NCI-H2107 treated with DMSO at 0.1 percent for 48 hours (cell line): ENCODE results near the gene RAB40B.
"Not testable (repeated sequence)": the region's sequence is repeated elsewhere in the genome, so short reads cannot be mapped to it uniquely, and the experiment has no call there.

ENCODE experiments used
- DNase-seq: peaks from one replicate; lab custom pipeline; 2025; ENCODE audit not compliant: unreplicated experiment; lab: John Stamatoyannopoulos, UW

Gene RAB40B

DNA sequence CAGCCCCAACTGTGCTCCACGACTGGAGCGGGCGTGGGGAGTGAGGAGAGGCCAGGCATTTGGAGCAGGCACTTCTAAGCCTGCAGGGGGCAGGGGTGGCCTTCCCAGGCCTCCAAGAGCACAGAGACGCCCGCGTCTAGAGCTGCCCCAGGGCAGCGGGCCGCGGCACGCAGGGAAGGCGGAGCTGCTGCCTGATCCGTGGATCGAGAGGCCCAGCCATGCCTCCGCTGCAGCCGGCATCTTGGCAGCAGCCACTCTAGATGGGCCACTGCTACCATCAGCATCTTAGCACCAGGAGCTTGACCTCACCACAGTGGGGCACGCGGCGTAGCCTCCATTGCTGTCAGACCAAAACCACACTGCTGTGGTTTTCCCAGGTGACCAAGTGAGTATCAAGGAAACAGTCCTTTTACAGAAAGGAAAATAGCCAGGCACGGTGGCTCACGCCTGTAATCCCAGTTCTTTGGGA, 29.8 kb downstream of the RAB40B start:
- DNase-seq: no peak

DNA sequence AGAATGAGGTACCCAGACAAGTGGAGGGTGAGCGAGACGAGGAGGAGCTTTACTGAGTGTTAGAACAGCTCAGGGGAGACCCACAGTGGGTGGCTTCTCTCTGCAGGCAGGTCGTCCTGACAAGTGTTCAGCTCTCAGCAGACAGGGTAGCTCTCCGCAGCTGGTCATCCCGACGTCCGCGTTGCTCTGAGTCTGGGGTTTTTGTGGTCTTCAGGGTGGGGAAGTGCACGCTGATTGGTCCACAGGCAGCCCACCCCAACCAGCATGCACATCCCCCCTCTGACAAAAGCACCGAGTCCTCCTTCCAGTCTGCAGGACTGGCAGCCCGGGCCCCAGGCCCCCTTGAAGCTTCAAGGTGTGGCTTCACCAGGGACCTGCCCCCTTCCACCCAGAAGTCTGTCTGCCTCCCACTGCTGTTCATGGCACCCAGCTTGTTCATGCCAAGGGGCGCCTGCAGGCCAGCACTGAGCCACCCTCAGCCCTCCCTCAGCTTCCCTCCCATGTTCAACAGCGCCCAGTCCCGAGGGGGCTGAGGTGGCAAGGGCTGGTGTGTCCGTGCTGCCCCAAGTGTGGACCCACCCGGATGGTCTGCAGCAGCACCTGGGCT, 30.4 kb downstream of the RAB40B start:
- no peak for DNase-seq

DNA sequence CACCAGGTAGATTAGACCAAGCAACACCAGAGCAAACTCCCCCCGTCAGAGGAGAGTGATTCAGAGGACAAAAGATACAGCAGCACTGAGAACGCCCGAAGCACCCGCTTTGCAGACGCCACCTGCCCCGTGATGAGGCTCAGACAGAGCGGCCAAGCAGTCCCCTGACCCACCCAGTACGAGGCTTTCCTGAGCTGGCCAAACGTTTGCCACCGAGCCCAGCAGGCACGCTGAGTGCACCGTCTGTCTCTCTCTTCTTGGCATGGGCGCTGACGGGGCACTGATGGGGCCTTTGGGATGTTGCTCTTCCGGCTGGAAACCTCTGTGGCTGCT, 30.9 kb downstream of the RAB40B start:
- DNase-seq: no peak

DNA sequence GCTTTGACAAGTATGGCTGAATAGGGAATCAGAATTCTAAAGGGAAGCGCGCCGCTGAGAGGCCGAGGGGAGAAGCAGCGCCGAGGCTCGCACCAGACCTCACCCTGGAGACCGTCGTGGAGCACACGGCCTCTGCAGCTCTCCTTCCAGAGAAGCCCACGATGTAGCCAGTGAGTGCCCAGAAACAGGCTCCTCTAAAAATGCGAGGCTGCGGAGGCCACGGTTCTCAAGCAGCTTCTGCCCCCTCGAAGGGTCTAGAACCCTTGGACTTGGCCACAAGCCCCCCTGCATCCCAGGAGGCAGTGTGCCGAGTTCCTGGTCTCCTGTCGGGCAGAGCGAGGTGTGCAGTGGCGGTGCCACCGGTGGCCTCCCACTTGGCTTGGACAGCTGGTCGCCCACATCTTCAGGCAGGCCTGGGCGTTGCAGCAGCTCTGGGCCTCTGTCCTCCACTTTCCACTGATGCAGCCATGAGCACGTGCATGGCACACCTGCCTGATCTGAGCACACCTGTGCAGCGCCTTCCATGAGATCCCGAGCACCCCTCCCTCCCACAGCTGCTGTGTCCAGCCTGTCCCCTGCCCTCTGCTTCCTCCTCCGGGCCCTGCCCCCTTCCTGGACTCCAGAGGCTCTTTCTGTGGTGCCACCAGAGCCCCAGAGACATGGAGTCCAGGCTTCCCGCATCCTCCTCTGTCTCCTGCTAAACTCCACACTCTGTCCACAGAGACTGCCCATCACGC, 31.4 kb downstream of the RAB40B start:
- DNase-seq: no peak

DNA sequence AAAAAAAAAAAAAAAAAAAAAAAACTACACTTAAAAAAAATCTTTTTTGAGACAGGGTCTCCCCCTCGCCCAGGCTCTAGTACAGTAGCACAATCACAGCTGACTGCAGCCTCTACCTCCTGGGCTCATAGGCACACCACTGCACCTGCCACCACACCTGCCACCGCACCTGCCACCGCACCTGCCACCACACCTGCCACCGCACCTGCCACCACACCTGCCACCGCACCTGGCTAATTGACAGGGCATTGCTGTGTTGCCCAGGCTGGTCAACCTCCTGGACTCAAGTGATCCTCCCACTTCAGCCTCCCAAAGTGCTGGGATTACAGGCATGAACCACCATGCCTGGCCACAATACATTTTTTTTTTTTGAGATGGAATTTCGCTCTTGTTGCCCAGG, 32.6 kb downstream of the RAB40B start:
- no peak for DNase-seq

DNA sequence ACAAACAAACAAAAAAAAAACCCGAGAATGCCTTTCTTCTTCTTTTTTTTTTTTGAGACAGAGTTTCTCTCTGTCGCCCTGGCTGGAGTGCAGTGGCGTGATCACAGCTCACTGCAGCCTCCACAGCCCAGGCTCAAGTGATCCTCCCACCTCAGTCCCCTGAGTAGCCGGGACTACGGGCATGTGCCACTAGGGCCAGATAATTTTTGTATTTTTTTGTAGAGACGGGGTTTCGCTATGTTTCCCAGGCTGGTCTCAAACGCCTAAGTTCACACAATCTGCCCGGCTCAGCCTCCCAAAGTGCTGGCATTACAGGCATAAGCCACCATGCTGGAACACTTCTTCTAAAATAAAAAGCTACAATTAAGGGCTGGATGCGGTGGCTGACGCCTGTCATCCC, 33.3 kb downstream of the RAB40B start:
- DNase-seq: no peak

DNA sequence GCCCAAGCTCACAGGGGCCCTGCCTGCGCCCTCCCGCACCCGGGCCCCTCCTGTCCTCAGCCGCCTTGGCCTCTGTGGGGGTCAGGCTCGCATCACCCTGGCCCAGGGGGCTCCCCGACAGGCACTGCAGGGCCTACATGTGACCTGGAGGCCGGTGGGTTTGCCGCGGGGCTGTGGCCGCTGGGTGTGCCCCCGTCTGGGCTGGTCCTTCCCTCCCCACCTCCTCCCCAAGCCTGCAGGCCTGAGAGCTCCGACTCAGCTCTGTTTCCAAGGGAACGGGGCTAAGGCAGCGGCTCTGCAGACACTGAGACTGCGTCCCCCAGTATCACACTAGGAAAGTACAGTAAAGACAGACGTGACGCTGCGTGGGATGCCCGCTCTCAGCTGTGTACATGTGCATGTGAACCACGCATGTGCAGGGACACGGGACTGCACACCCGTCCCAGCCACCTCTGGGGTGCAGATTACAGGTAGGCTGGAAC, 33.8 kb downstream of the RAB40B start:
- no peak for DNase-seq

DNA sequence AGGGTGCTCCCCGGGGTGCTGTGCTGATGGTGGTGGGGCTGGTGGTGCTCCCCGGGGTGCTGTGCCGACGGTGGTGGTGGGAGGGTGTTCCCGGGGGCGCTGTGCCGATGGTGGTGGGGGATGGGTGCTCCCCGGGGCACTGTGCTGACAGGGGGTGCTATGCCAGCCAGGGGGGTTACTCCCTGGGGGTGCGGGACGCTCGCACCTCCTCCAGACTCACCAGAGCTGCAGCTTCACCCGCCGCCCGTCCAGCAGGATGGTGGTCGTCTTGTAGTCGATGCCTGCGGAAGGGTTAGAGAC, 34.3 kb downstream of the RAB40B start:
- no peak for DNase-seq

DNA sequence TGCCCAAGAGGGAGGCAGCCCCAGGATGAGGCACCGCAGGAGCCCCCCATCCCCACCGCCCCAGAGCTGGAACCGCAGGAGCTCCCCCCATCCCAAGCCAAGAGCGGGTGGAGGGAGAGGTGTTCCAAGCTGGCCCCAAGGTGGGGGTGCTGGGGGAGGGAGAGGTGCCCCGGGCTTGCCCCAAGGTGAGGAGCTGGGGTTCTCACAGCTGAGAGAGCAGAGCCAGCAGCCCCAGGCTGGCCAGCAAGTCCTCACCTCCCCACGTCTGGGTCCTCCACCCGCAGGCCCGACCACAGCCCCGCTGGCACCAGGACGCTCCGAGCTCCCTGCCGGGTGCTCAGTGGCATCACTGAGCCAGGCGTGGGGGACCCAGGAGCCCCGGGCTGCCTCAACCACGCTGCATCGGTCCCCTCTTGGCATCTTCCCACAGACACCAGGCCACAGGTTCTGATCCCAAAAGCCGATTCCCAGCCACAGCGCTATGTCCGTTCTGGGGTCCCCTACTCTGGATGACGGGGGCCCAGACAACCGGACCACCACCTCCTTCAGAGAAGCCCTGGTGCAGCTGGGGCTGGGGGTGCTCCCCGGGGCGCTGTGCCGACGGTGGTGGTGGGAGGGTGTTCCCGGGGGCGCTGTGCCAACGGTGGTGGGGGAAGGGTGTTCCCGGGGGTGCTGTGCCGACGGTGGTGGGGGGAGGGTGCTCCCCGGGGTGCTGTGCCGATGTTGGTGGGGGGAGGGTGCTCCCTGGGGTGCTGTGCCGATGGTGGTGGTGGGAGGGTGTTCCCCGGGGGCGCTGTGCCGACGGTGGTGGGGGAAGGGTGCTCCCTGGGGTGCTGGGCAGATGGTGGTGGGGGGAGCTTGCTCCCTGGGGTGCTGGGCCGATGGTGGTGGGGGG, 34.9 kb downstream of the RAB40B start:
- no peak for DNase-seq

DNA sequence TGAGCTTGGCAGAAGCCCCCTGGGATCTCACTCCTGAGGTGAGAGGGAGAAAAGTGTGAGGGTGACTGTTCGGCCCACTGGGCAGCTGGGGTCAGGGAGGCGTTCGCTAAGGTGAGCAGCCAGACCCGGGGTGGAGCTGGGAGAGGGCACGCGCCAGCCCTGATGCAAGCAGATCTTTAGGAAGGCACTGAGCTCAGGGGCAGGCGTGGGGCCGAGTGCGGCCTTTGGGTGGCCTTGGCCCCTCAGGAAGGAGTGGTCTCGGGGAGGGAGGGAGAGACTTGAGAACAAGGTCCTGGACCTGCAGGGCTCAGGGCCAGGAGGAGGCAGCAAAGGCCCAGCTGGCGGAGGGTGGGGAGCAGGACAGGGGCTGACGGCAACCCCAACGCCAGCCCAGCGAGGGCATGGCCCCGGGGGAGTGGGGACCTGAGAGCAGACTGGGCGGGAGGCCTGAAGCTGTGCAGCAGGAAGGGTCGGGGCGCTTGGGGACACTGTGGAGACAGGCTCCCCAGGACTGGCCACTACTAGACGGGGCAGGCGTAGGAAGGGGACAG, 35.7 kb downstream of the RAB40B start:
- DNase-seq: no peak

DNA sequence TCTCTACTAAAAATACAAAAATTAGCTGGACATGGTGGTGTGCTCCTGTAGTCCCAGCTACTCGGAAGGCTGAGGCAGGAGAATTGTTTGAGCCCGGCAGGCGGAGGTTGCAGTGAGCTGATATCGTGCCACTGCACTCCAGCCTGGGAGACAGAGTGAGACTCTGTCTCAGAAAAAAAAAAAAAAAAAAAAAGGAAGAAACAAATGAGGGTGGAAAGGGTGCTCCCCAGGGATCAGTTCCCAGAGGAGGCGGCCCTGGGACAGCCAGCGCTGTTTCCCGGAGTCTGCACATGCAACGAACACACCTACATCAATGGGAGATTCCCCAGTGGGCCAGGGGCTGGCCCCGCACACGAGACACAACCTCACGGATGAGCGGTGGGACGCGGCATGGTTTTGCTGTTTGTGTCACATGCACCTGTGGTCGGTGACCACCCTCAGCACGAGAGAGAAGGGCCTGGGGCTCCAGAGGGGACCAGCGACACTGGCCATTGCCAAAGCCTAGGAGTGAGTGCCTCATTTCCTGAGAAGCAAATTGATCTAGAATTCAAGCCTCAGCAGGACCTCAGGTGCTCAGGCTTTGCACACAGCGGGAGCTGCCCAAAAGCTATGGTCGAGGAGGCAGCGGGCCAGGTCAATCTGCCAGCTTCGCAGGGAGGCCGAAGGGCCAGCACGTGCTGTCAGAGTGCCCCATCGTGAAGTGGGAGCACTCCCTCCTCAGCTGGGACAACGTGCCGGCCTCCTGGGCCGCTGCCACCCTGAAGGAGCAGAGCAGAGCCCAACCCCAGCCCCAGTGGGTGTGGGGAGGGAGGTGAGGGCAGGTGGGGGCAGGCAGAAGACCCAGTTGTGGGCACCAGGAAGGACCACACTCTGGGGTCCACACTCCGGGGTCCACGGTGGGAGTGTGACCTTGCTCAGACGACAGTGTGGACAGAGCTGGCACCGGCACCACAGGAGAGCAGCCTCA, 36.5 kb downstream of the RAB40B start:
- DNase-seq: no peak

DNA sequence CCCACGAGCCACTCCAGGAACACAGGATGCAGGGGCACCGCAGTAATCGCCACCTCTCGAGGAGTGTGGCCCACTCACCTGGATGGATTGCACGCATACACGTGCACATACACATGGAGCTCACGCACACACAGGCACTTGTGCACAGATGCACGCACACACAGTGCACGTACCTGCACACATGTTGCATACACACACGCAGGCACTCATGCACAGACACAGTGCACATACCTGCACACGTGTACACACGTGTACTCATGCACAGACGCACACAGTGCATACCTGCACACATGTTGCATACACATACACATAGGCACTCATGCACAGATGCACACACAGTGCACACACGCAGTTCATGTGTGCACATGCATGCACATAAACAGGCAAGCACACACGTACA, 38.6 kb downstream of the RAB40B start:
- no peak for DNase-seq

DNA sequence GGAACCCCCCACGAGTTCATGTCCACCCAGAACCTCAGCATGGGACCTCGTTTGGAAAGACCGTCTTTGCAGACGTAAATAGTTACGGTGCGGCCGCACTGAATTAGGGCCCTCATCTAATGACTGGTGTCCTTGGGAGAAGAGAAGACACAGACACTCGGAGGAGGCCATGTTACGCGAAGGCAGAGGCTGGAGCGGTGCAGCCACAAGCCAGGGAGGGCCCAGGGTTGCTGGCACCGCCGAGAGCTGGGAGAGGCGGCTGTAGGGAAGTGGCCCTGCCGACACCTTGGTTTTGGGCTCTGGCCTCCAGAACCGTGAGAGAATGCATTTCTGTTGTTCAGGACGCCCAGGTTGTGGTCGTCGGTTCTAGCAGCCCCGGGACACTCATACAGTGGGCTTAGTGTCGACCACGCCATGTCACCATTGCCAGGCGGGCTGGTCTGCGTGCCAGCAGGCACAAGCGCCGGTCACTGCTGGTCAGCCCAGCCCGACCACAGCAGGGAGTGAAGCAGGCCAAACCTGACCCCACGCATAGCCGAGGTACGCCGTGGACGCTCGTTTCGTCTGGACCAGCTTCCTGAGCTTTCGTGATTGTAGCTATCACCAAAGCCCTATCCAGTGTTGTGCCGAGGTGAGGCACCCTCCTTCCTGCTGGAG, 39.6 kb downstream of the RAB40B start:
- no peak for DNase-seq

DNA sequence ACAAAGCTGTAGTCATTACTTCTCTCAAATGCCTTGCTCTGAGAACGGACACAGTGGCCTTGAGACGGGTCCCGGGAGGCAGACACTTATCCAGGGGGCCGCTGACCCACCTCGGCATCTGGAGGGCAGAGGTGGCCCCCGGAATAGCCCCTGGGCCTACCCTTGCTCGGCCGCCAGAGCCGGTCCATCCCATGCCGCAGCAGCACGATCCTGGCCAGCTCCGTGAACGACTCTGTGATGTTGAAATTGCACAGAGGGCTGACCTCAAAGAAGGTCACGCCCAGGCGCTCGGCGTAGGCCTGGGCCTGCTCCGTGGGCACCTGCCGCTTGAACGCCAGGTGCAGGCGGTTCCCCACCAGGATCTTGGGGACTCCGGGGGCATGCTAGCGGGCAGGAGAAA, 40.2 kb downstream of the RAB40B start:
- no peak for DNase-seq

DNA sequence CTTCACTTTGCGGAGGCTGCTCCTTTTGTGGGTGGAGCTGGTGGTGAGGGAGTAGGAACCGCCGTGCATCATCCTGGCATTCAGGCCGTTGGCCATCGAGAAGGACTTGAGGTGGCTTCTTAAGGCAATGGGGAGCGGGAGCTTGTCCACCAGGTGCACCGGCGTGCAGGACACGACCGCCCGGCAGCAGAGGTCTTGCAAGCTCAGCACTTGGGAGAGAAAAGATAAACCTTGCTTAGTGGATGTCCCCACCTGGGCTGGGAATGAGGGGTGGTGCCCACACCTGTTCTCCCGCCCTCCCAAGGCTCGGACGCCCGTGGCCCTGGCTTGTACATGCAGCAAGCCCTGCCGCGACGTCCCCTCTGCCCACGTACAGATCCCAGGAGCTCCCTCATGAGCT, 40.6 kb downstream of the RAB40B start:
- DNase-seq: no peak

DNA sequence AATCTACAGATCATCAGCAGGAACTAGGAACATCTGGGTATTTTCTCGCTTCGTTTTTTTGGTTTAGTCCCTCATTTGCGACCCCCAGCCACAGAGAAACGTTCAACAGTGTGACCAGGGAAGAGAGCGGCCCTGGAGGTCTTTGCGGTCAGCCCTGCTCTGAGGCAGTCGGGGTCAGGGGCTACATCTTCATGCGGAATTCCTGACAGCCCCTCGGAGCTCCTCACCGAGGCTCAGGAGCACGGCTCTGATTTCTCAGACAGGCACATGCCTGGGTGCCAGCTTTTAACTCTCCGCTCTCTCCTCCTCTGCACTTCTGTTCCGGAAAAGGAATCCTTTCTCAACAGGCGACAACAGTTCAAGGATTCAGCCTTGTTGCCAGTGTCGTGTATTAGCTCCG, 42.2 kb downstream of the RAB40B start:
- no peak for DNase-seq

DNA sequence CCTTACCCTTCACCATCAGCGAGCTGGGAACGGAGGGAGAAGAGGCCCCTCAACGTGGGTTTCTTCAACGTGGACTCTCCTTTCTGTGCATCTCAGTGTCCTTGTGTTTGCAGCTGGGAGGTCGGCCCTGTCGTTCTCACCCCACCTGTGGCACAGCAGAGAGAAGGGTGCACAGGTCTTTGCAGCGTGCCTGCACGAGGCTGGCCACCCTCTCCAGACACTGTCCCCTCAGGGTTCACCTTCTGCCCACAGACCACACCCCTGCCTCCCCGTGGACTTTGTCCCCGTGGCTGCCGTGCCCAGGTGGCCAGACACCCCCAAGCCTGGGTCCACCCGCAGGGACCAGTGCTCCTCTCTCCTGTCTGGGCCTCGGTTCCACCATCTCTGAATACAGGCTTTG, 43.0 kb downstream of the RAB40B start:
- DNase-seq: no peak

DNA sequence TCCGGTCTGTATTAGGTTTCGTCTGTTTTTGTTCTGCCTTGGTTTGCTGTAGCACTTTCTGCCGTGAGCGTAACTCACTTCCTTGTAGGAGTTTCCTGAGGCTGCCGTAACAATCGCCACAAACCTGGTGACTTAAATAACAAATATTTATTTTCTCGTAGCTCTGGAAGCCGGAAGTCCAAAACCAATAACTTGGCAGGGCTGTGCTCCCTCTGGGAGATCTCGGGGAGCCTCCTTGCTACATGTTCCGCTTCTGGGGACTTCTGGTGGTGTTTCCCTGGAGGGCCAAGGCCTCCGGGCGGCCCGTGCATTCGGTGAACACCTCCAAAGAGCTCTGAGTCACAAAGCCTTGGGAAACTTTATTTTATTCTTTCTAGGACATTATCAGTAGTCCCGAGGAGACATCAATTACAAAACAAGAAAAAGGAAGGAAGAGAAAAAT, 43.4 kb downstream of the RAB40B start:
- DNase-seq: no peak

DNA sequence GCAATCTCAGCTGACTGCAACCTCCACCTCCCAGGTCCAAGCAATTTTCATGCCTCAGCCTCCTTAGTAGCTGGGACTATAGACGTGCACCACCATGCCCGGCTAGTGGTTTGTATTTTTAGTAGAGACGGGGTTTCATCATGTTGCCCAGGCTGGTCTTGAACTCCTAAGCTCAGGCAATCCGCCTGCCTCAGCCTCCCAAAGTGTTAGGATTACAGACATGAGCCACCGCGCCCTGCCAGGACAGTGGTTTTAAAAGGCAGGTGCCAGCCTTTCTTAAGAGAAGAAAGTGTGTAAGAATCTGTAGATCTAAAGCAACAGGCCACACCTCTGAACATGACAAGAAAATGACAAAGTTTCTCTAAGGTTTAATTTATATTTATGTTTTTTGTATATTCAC, 43.9 kb downstream of the RAB40B start:
- DNase-seq: not testable (repeated sequence)
